H1 (cell line): Measurements from ENCODE around the gene OR2C1. TPM values are rescaled to one million over a fixed set of nuclear protein-coding genes. Genes with fewer than 3 reads are reported as not detected.
A peak's percentile ranks its signal among the peaks of the same experiment; 100 is the strongest.

Experiments
- CHD1 ChIP-seq: IDR thresholded peaks from 2 replicates; pipeline ENCODE4 v1.6.1; 2012; ENCODE audit warnings: low read depth, low read length, improper control_type of control experiment
- CTCF ChIP-seq, 3 experiments: IDR thresholded peaks; 1 replicate in 2 of 3; 2 replicates in 1 of 3; pipeline versions ENCODE4 v1.5.1 to v1.6.1; 2011; ENCODE audit warnings: low read length in 3 of 3, mild to moderate bottlenecking in 3 of 3, inconsistent platforms in 2 of 3, low read depth in 1 of 3, moderate library complexity in 1 of 3; ENCODE audit not compliant: insufficient read depth in 1 of 3; ENCODE audit errors: control extremely low read depth in 1 of 3
- KDM1A ChIP-seq: fragments of 200-600, 300-600 bp; sonication (generic); IDR thresholded peaks from 2 replicates; pipeline ENCODE4 v1.7.1; 2016; ENCODE audit warnings: mild to moderate bottlenecking, low read length, borderline replicate concordance
- NRF1 ChIP-seq: IDR thresholded peaks from 2 replicates; pipeline ENCODE4 v1.6.1; 2011; ENCODE audit warnings: mild to moderate bottlenecking, low read depth, low read length, improper control_type of control experiment
- PHF8 ChIP-seq: fragments of 200-600 bp; sonication (generic); conservative IDR thresholded peaks from 2 replicates; pipeline ENCODE4 v1.7.1; 2012; ENCODE audit warnings: low read depth, mild to moderate bottlenecking, inconsistent platforms, low read length, moderate library complexity
- POLR2A ChIP-seq, 2 experiments: IDR thresholded peaks; 1 replicate in 1 of 2; 2 replicates in 1 of 2; pipeline ENCODE4 v1.6.1; 2011; ENCODE audit warnings: low read depth in 2 of 2, low read length in 2 of 2, mild to moderate bottlenecking in 2 of 2; ENCODE audit errors: control extremely low read depth in 1 of 2
- RAD21 ChIP-seq, 2 experiments: IDR thresholded peaks in 1 of 2; conservative IDR thresholded peaks in 1 of 2; 2 replicates each; pipeline ENCODE4 v1.6.1; 2011; ENCODE audit warnings: low read depth in 2 of 2, low read length in 2 of 2, improper control_type of control experiment in 1 of 2, inconsistent platforms in 1 of 2, mild to moderate bottlenecking in 1 of 2, moderate library complexity in 1 of 2
- RFX5 ChIP-seq: IDR thresholded peaks from 2 replicates; pipeline ENCODE4 v1.6.1; 2011; ENCODE audit warnings: low read depth, low read length, improper control_type of control experiment, borderline replicate concordance
- SRF ChIP-seq: IDR thresholded peaks from 2 replicates; pipeline ENCODE4 v1.6.1; 2011; ENCODE audit warnings: mild to moderate bottlenecking, low read depth, low read length, moderate library complexity
- SUZ12 ChIP-seq: fragments of 200-600 bp; sonication (generic); IDR thresholded peaks from 2 replicates; pipeline ENCODE4 v1.6.1; 2012; ENCODE audit warnings: mild to moderate bottlenecking, inconsistent platforms, low read length, moderate library complexity, mixed read lengths
- ZNF274 ChIP-seq: IDR thresholded peaks from 2 replicates; pipeline ENCODE4 v1.7.0; 2012; ENCODE audit warnings: low read length, borderline replicate concordance; ENCODE audit errors: extremely low read depth
- polyA plus RNA-seq, 7 experiments: library from polyadenylated mRNA; depleted of rRNA in 3 of 7; stranded (reverse) in 5 of 7; unstranded in 2 of 7; fragments of >200 nt in 5 of 7; fragments of 200-250 nt in 2 of 7; gene quantifications; 1 replicate in 5 of 7; 2 replicates in 1 of 7; 4 replicates in 1 of 7; pipeline versions ENCODE4 v1.2.1 to v1.2.3, GENCODE V29; 2011 to 2013; ENCODE audit warnings: missing spikeins in 2 of 7, mixed read lengths in 2 of 7
- total RNA-seq: library from RNA; stranded (reverse); fragmentation: NEBNext Ultra II Directional; extraction: Animal tissue kit (Norgen Biotek cat#: 25700); gene quantifications from 2 replicates; pipeline ENCODE4 v1.2.1, GENCODE V29; 2021

The OR2C1 gene
- total and polyA plus RNA-seq, 2 of the 8 experiments (the other 6 are each of a cell fraction or from before 2014, with no cell fraction given): not detected

- TF ChIP-seq RAD21 (IDR thresholded peaks at IDR 0.05 in 1 of 2, conservative IDR thresholded peaks at IDR 0.05 in 1 of 2; ENCODE audit: low read depth in 2 of 2, low read length in 2 of 2) (no peak; a peak in 1 of 4 replicates), POLR2A (IDR thresholded peaks at IDR 0.05; ENCODE audit: control extremely low read depth in 1 of 2, low read depth in 2 of 2, low read length in 2 of 2) (peak in 1 of 2 experiments; percentile 73; a peak in 2 of 3 replicates), SRF (no peak), PHF8 (peak; percentile 63; the same call in 1 of the 2 replicates), KDM1A (no peak), SUZ12 (no peak), RFX5 (no peak), CTCF (IDR thresholded peaks at IDR 0.05; ENCODE audit: control extremely low read depth in 1 of 3, insufficient read depth in 1 of 3, low read depth in 1 of 3, low read length in 3 of 3) (no peak), CHD1 (no peak), ZNF274 (no peak), NRF1 (peak; percentile 81)
These were observed 45.3 kb downstream of the OR2C1 start, which contains the start of the genes ZNF174 and ZSCAN32 (continued) for GRCh38 chr16:3400779-3401688.
